Measurements from ENCODE around the gene DOK6. TPM values are rescaled to one million over a fixed set of nuclear protein-coding genes. Genes with fewer than 3 reads are reported as not detected.

DOK6 gene
- total RNA-seq, 3 donors from 2014 or later, result 1.0 to 1.4 (median 1.3) TPM

- DNase-seq (ENCODE audit: low spot score in 2 of 2), result no peak
- Histone ChIP-seq H3K27ac (no peak overlapping the region), H3K4me3 (no peak overlapping the region), H3K9me3 (peaks cover 0 to 5% of the 10 kb centered on the region in 2 donors), H3K36me3 (no peaks in the 10 kb centered on the region), H3K27me3 (no peaks in the 10 kb centered on the region), H3K4me1 (no peaks in the 10 kb centered on the region)
- TF ChIP-seq, protein P1, sequence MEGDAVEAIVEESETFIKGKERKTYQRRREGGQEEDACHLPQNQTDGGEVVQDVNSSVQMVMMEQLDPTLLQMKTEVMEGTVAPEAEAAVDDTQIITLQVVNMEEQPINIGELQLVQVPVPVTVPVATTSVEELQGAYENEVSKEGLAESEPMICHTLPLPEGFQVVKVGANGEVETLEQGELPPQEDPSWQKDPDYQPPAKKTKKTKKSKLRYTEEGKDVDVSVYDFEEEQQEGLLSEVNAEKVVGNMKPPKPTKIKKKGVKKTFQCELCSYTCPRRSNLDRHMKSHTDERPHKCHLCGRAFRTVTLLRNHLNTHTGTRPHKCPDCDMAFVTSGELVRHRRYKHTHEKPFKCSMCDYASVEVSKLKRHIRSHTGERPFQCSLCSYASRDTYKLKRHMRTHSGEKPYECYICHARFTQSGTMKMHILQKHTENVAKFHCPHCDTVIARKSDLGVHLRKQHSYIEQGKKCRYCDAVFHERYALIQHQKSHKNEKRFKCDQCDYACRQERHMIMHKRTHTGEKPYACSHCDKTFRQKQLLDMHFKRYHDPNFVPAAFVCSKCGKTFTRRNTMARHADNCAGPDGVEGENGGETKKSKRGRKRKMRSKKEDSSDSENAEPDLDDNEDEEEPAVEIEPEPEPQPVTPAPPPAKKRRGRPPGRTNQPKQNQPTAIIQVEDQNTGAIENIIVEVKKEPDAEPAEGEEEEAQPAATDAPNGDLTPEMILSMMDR (IDR thresholded peaks at IDR 0.05), result no peak
- TF ChIP-seq POLR2AphosphoS5 (IDR thresholded peaks at IDR 0.05) (no peak), POLR2A (IDR thresholded peaks at IDR 0.05) (no peak)
- intact Hi-C loops (cut with DNase I; ENCODE audit: low total_unique reads), result no loop called here
Measured at GRCh38 chr18:69890558-69890957, 489.9 kb downstream of the DOK6 start.

- no peaks in the 10 kb centered on the region for H3K27me3 ChIP-seq
- H3K9me3 ChIP-seq, result peaks cover 0 to 5% of the 10 kb centered on the region in 2 donors
- no peak overlapping the region for H3K4me3 ChIP-seq
- intact Hi-C loops (cut with DNase I; ENCODE audit: low total_unique reads), result no loop called here
- H3K4me1 ChIP-seq, result no peaks in the 10 kb centered on the region
- TF ChIP-seq, protein P1 (IDR thresholded peaks at IDR 0.05), result no peak
- TF ChIP-seq POLR2A (IDR thresholded peaks at IDR 0.05) (no peak), POLR2AphosphoS5 (IDR thresholded peaks at IDR 0.05) (no peak)
- no peak overlapping the region for H3K27ac ChIP-seq
- no peaks in the 10 kb centered on the region for H3K36me3 ChIP-seq
- DNase-seq (ENCODE audit: low spot score in 2 of 2), result no peak
Measured at GRCh38 chr18:69894467-69894866, 493.8 kb downstream of the DOK6 start.

GRCh38 chr18:69895066-69896047 is 494.7 kb downstream of the DOK6 start:
- Histone ChIP-seq H3K27ac (no peak overlapping the region), H3K9me3 (peaks cover 0 to 5% of the 10 kb centered on the region in 2 donors), H3K4me1 (no peaks in the 10 kb centered on the region), H3K4me3 (no peak overlapping the region), H3K27me3 (no peaks in the 10 kb centered on the region), H3K36me3 (no peaks in the 10 kb centered on the region)
- TF ChIP-seq POLR2AphosphoS5 (IDR thresholded peaks at IDR 0.05) (no peak), POLR2A (IDR thresholded peaks at IDR 0.05) (no peak)
- TF ChIP-seq, protein P1 (IDR thresholded peaks at IDR 0.05), result no peak
- intact Hi-C loops (cut with DNase I; ENCODE audit: low total_unique reads), result no loop called here
- no peak for DNase-seq (ENCODE audit: low spot score in 2 of 2)

DNA sequence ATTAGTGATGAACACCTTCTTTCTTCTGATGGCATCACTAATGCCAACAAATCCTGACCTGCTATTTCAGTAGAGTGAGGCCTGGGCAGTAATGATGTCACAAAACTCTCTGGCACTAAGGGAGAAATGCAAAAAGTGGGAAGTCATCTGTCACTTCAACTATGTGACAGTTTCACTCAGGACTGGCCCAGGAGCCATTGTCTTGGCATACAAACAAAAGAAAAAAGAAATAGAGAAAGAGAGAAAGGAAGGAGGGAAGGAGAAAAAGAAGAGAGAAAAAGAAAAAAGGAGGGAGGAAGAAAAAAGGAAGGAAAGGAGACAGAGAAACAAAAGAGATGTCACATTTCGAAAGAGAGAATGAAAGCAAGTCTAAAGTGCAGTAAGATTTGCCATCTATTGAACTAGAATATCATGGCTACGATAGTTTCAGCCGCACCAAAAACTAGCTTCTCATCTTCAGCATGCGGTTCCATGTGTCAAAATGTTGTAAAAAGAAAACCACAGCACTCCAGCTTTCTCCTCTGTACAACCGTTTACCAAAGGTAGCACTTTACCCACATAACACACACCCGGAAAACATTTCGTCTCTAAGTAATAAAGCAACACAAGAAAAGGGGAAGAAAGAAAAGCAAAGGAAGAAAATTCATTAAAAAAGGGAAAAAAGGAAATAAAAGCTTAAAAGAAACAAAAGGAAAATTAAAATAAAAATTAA is 496.9 kb downstream of the DOK6 start:
- no peak for DNase-seq (ENCODE audit: low spot score in 2 of 2)
- no peaks in the 10 kb centered on the region for H3K9me3 ChIP-seq
- no peak overlapping the region for H3K27ac ChIP-seq
- TF ChIP-seq, protein P1 (IDR thresholded peaks at IDR 0.05), result no peak
- TF ChIP-seq POLR2A (IDR thresholded peaks at IDR 0.05), result no peak
- TF ChIP-seq POLR2AphosphoS5 (IDR thresholded peaks at IDR 0.05), result no peak
- no peaks in the 10 kb centered on the region for H3K36me3 ChIP-seq
- no peaks in the 10 kb centered on the region for H3K27me3 ChIP-seq
- H3K4me3 ChIP-seq, result no peak overlapping the region
- H3K4me1 ChIP-seq, result no peaks in the 10 kb centered on the region
- intact Hi-C loops (cut with DNase I; ENCODE audit: low total_unique reads), result no loop called here
